HCT116 (cell line): ENCODE measurements around the gene ERN1.

Source experiments
- EZH2phosphoT487 ChIP-seq: fragments of 200-600 bp; IDR thresholded peaks from 2 replicates; pipeline ENCODE4 v1.6.1; 2018; ENCODE audit warnings: antibody characterized with exemption, borderline replicate concordance
- POLR2A ChIP-seq: IDR thresholded peaks from 2 replicates; pipeline ENCODE4 v1.7.0; 2011; ENCODE audit warnings: borderline replicate concordance; ENCODE audit not compliant: insufficient read depth, insufficient read length; ENCODE audit errors: extremely low read depth
- RAD21 ChIP-seq: IDR thresholded peaks from 2 replicates; pipeline ENCODE4 v1.6.1; 2012; ENCODE audit warnings: low read depth, mild to moderate bottlenecking
- SIN3A ChIP-seq: IDR thresholded peaks from 2 replicates; pipeline ENCODE4 v1.6.1; 2012; ENCODE audit warnings: low read depth
- TF ChIP-seq, protein P1 (sequence below): IDR thresholded peaks from 2 replicates; pipeline ENCODE4 v1.6.1; 2012; ENCODE audit warnings: low read depth
- TF ChIP-seq, protein P2 (sequence below), 3 experiments: fragments of 200-600 bp in 1 of 3; sonication (generic) in 1 of 3; IDR thresholded peaks in 2 of 3; conservative IDR thresholded peaks in 1 of 3; 2 replicates each; pipeline ENCODE4 v1.5.1; 2012 to 2017; ENCODE audit warnings: low read depth in 2 of 3, low read length in 2 of 3, antibody characterized with exemption in 1 of 3, borderline replicate concordance in 1 of 3, control low read depth in 1 of 3, mild to moderate bottlenecking in 1 of 3, mixed read lengths in 1 of 3, mixed run types in 1 of 3, moderate library complexity in 1 of 3; ENCODE audit not compliant: insufficient read depth in 1 of 3

DNA sequence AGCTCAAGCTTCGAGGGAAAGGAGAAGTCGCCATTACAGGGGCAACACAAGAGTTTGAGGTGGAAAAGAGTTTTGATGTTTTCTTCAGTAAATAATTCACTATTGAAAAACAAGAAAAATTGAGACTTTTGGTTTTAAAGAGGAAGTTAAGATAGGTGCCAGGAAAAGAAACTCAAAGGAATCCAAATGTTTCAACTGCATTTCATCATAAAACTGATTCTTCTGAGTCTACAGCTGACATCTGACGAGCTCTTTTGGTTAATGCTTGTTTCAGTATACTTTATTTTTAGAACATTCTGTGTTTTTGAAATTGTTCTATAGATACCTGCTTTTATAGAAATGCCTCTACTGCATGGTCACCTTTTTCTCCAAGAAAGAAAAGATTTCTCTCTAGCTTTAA, 54.0 kb downstream of the ERN1 start:
- TF ChIP-seq, protein P1, sequence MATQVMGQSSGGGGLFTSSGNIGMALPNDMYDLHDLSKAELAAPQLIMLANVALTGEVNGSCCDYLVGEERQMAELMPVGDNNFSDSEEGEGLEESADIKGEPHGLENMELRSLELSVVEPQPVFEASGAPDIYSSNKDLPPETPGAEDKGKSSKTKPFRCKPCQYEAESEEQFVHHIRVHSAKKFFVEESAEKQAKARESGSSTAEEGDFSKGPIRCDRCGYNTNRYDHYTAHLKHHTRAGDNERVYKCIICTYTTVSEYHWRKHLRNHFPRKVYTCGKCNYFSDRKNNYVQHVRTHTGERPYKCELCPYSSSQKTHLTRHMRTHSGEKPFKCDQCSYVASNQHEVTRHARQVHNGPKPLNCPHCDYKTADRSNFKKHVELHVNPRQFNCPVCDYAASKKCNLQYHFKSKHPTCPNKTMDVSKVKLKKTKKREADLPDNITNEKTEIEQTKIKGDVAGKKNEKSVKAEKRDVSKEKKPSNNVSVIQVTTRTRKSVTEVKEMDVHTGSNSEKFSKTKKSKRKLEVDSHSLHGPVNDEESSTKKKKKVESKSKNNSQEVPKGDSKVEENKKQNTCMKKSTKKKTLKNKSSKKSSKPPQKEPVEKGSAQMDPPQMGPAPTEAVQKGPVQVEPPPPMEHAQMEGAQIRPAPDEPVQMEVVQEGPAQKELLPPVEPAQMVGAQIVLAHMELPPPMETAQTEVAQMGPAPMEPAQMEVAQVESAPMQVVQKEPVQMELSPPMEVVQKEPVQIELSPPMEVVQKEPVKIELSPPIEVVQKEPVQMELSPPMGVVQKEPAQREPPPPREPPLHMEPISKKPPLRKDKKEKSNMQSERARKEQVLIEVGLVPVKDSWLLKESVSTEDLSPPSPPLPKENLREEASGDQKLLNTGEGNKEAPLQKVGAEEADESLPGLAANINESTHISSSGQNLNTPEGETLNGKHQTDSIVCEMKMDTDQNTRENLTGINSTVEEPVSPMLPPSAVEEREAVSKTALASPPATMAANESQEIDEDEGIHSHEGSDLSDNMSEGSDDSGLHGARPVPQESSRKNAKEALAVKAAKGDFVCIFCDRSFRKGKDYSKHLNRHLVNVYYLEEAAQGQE, result no peak
- TF ChIP-seq SIN3A (no peak), POLR2A (no peak), RAD21 (no peak), EZH2phosphoT487 (no peak)
- TF ChIP-seq, protein P2, sequence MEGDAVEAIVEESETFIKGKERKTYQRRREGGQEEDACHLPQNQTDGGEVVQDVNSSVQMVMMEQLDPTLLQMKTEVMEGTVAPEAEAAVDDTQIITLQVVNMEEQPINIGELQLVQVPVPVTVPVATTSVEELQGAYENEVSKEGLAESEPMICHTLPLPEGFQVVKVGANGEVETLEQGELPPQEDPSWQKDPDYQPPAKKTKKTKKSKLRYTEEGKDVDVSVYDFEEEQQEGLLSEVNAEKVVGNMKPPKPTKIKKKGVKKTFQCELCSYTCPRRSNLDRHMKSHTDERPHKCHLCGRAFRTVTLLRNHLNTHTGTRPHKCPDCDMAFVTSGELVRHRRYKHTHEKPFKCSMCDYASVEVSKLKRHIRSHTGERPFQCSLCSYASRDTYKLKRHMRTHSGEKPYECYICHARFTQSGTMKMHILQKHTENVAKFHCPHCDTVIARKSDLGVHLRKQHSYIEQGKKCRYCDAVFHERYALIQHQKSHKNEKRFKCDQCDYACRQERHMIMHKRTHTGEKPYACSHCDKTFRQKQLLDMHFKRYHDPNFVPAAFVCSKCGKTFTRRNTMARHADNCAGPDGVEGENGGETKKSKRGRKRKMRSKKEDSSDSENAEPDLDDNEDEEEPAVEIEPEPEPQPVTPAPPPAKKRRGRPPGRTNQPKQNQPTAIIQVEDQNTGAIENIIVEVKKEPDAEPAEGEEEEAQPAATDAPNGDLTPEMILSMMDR (IDR thresholded peaks at IDR 0.05 in 2 of 3, conservative IDR thresholded peaks at IDR 0.05 in 1 of 3; ENCODE audit: borderline replicate concordance in 1 of 3, insufficient read depth in 1 of 3, low read depth in 2 of 3, low read length in 2 of 3), result no peak
